Panc1 (cell line): ENCODE measurements around the gene RNF222.

Experiments
- POLR2AphosphoS5 ChIP-seq: IDR thresholded peaks from 2 replicates; pipeline ENCODE4 v1.6.1; 2012; ENCODE audit warnings: mild to moderate bottlenecking, low read depth, low read length, moderate library complexity
- REST ChIP-seq, 2 experiments: IDR thresholded peaks; 2 replicates each; pipeline ENCODE4 v1.6.1; 2011 to 2012; ENCODE audit warnings: low read depth in 2 of 2, control low read depth in 1 of 2, low read length in 1 of 2, mild to moderate bottlenecking in 1 of 2, moderate library complexity in 1 of 2; ENCODE audit not compliant: insufficient read depth in 1 of 2
- SIN3A ChIP-seq: IDR thresholded peaks from 2 replicates; pipeline ENCODE4 v1.6.1; 2012; ENCODE audit warnings: low read depth, mild to moderate bottlenecking, low read length, moderate library complexity, borderline replicate concordance; ENCODE audit not compliant: insufficient read depth
- TF ChIP-seq, protein P1 (sequence below): fragments of 450-650 bp; IDR thresholded peaks from 2 replicates; pipeline ENCODE4 v1.5.1; 2017; ENCODE audit warnings: mild to moderate bottlenecking

DNA sequence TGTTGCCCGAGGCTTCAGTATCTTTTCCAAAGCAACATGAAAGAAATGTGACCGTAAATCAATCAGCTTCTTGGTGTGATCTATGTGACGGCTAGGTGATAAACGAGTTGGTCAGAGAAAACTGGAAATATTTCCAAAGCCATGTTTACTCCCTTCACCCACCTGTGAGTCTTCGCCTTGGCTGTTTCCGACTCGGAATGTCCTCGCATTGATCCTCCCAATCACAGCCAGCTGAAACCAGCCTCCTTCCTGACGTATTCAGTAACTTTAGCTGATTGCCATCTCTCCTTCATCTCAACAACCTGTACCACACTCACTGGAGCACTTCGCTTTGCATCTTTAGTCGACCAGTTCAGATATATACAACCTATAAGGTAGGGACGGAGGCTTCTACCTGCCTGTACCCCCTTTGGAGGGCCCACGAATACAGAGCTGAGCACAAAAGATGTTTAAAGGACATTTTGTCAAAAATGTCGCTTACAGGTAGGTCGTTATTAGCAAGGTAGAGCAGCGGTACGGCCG lies 21.8 kb downstream of the RNF222 start:
- TF ChIP-seq, protein P1, sequence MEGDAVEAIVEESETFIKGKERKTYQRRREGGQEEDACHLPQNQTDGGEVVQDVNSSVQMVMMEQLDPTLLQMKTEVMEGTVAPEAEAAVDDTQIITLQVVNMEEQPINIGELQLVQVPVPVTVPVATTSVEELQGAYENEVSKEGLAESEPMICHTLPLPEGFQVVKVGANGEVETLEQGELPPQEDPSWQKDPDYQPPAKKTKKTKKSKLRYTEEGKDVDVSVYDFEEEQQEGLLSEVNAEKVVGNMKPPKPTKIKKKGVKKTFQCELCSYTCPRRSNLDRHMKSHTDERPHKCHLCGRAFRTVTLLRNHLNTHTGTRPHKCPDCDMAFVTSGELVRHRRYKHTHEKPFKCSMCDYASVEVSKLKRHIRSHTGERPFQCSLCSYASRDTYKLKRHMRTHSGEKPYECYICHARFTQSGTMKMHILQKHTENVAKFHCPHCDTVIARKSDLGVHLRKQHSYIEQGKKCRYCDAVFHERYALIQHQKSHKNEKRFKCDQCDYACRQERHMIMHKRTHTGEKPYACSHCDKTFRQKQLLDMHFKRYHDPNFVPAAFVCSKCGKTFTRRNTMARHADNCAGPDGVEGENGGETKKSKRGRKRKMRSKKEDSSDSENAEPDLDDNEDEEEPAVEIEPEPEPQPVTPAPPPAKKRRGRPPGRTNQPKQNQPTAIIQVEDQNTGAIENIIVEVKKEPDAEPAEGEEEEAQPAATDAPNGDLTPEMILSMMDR = no peak
- TF ChIP-seq POLR2AphosphoS5 = no peak
- TF ChIP-seq REST (IDR thresholded peaks at IDR 0.05; ENCODE audit: insufficient read depth in 1 of 2, low read depth in 2 of 2, low read length in 1 of 2) = no peak
- TF ChIP-seq SIN3A = no peak
